ENCODE results near the gene NGEF. TPM values are rescaled to one million over a fixed set of nuclear protein-coding genes. Genes with fewer than 3 reads are reported as not detected.

NGEF gene
- total RNA-seq, 2 experiments from 2014 or later, result 0.63 TPM; not detected in 1

DNA sequence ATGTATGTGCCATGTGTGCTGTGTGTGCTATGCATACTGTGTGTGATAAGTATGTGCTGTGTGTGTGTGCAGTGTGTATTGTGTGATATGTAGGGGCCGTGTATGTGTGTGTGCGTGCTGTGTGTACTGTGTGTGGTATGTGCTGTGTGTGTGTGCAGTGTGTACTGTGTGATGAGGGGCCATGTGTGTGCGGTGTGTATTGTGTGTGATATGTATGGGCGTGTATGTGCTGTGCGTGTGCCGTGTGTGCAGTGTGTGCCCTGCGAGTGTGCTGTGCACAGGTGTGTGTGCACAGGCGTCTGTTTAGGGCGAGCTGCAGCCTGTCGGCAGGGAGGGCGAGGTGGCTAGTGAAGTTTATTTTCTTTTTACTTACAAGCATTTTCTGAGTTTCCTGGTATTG is 126.9 kb downstream of the NGEF start:
- ATAC-seq, result no peak
- TF ChIP-seq, protein P1, sequence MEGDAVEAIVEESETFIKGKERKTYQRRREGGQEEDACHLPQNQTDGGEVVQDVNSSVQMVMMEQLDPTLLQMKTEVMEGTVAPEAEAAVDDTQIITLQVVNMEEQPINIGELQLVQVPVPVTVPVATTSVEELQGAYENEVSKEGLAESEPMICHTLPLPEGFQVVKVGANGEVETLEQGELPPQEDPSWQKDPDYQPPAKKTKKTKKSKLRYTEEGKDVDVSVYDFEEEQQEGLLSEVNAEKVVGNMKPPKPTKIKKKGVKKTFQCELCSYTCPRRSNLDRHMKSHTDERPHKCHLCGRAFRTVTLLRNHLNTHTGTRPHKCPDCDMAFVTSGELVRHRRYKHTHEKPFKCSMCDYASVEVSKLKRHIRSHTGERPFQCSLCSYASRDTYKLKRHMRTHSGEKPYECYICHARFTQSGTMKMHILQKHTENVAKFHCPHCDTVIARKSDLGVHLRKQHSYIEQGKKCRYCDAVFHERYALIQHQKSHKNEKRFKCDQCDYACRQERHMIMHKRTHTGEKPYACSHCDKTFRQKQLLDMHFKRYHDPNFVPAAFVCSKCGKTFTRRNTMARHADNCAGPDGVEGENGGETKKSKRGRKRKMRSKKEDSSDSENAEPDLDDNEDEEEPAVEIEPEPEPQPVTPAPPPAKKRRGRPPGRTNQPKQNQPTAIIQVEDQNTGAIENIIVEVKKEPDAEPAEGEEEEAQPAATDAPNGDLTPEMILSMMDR (IDR thresholded peaks at IDR 0.05), result no peak

DNA sequence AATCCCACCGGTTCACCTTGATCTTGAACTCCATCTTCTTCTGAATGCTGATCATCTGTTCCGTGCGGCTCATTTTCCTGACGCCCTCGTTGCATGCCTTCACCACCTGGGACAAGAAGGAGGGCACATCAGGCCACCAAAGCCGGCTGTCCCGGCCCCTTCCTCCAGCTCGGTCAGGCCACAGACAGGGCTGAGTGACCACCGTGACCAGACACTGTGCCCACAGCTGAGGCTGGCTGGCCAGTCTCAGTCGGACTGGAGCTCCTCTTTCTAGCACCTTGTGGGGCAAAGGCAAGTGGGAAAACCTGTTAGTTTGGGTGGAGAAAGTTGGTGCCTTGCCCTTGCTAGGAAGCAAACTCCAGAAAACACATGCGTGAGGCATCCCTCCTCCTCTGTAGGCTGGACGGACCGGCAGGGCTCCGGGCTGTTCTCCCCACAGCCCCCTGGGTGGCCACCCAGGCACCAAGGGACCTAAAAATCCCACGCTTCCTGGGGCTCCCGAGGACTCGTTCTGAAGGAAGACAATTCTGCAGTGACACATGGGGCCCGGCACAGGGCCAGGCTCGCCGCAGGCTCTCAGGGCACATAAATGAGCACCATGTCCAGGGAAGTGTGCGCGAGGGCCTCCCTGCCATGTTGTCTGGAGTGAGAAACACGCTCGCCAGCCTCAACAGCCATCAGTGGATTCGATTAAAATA is 127.6 kb downstream of the NGEF start:
- CTCF ChIA-PET, result no interaction called here
- ATAC-seq (no peak), DNase-seq (no peak)
- no peak overlapping the region for H3K27ac Mint-ChIP-seq
- H3K4me3 Mint-ChIP-seq, result no peak overlapping the region
- TF ChIP-seq, protein P1 (IDR thresholded peaks at IDR 0.05), result no peak
- H3K27me3 Mint-ChIP-seq, result no peaks in the 10 kb centered on the region
- H3K9me3 Mint-ChIP-seq, result no peaks in the 10 kb centered on the region
- no peaks in the 10 kb centered on the region for H3K4me1 Mint-ChIP-seq (ENCODE audit: low read depth)
- H3K36me3 Mint-ChIP-seq (ENCODE audit: low read depth), result no peaks in the 10 kb centered on the region
- POLR2A ChIA-PET, result no interaction called here
- intact Hi-C loops (cut with micrococcal nuclease), result no loop called here

More for the DNA sequence above, 126.9 kb downstream of the NGEF start:
- H3K27me3 Mint-ChIP-seq, result peaks cover 5% of the 10 kb centered on the region
- no peaks in the 10 kb centered on the region for H3K9me3 Mint-ChIP-seq
- H3K36me3 Mint-ChIP-seq (ENCODE audit: low read depth), result no peaks in the 10 kb centered on the region
- no peak overlapping the region for H3K4me3 Mint-ChIP-seq
- ChIA-PET POLR2A (no interaction called here), CTCF (no interaction called here)
- H3K27ac Mint-ChIP-seq, result no peak overlapping the region
- no peak for DNase-seq
- intact Hi-C loops (cut with micrococcal nuclease), result no loop called here
- H3K4me1 Mint-ChIP-seq (ENCODE audit: low read depth), result no peaks in the 10 kb centered on the region

DNA sequence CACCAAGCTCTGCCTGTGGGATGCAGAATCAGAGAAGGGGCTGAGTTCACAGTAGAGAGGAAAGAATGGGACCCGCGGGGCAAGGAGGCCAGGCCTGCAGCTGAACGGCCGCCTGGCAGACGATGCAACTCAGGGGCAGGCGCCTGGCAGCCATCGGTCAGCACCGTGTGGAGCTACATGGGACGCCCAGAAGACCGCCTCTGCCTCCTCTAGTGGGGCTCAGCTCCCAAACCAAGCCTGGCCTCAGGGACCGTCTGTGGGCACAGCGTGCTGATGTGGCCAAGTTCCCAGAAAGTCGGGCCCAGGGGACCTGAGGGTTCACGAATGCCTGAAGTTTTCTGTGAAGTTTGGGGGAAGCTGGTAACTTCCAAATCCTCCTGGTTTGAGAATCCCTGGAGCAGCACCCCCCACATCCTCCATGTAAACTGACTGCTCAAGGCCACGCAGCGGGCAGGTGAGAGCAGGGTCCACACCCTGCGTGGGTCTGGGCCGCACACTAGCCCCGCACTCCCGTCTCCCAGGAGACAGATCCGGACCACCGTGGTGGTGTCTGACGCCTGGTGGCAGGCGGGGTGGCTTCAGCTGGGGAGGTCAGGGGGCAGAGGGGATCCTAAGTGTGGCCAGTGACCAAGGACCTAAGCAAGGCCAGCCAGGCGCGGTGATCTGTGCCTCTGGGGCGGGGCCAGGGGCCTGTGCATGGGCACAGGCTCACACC is 128.3 kb downstream of the NGEF start:
- Mint-ChIP-seq H3K4me1 (ENCODE audit: low read depth) (no peaks in the 10 kb centered on the region), H3K27ac (no peak overlapping the region), H3K4me3 (no peak overlapping the region), H3K36me3 (ENCODE audit: low read depth) (no peaks in the 10 kb centered on the region), H3K27me3 (no peaks in the 10 kb centered on the region), H3K9me3 (no peaks in the 10 kb centered on the region)
- ChIA-PET CTCF (no interaction called here), POLR2A (no interaction called here)
- no peak for ATAC-seq
- intact Hi-C loops (cut with micrococcal nuclease), result no loop called here
- DNase-seq, result no peak
- TF ChIP-seq, protein P1 (IDR thresholded peaks at IDR 0.05), result no peak

DNA sequence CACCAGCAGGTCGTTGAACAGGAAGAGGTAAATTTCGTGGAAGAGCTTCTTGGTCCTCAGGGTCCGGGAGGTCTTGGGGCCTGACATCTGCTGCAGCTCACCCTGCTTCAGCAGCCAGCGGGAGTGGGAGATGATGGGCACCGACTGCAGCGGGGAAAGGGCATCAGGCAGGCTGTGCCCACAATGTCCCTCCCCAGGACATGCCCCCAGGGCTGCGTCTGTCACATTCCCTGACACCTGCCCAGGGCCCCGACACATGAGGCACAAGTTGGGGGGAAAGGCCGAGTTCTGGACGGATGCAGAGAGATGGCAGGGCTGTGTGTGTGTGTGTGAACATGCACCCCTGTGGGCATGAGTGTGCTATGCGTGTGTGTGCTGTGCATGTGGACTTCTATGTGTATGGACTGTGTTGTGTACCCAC is 129.0 kb downstream of the NGEF start:
- no peak overlapping the region for H3K4me3 Mint-ChIP-seq
- H3K27me3 Mint-ChIP-seq, result no peaks in the 10 kb centered on the region
- TF ChIP-seq, protein P1 (IDR thresholded peaks at IDR 0.05), result no peak
- POLR2A ChIA-PET, result interaction anchor here (0.5 kb wide), 1 partner anchor 75 kb away, joined by 3 read pairs; no protein-coding TSS in a partner anchor
- no peaks in the 10 kb centered on the region for H3K9me3 Mint-ChIP-seq
- H3K27ac Mint-ChIP-seq, result no peak overlapping the region
- intact Hi-C loops (cut with micrococcal nuclease), result no loop called here
- CTCF ChIA-PET, result no interaction called here
- H3K4me1 Mint-ChIP-seq (ENCODE audit: low read depth), result no peaks in the 10 kb centered on the region
- ATAC-seq, result no peak
- DNase-seq, result no peak
- no peaks in the 10 kb centered on the region for H3K36me3 Mint-ChIP-seq (ENCODE audit: low read depth)

DNA sequence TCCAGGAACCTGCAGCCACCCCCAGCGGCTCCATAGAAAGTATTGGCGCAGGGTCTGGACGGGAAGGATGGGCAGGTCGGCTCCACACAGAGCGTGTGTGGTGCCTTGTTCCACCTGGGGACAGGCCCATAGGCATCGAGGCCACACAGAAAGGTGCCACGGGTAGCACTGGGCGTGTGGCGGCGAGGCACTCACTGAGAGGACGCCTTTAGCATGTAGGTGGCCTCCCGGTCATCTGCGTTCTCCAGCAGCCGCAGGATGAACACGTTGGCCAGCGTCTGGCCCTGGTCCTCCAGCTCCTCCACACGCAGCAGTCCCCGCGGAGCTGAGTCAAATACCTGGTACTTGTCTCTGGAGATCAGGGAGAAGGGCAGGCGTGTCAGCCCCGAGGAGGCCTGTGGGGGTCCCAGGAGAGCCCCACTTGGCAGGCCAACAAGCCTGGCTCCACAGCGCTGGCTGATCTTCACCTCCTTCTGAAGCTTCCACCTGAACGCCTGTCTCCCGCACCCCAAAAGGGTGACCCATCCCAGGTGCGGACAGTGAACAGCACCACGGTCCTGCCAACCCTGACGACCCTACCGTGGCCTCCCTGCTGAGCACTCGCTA is 129.8 kb downstream of the NGEF start:
- Mint-ChIP-seq H3K4me1 (ENCODE audit: low read depth) (no peaks in the 10 kb centered on the region), H3K27me3 (no peaks in the 10 kb centered on the region), H3K9me3 (no peaks in the 10 kb centered on the region), H3K27ac (no peak overlapping the region), H3K4me3 (no peak overlapping the region), H3K36me3 (ENCODE audit: low read depth) (no peaks in the 10 kb centered on the region)
- CTCF ChIA-PET, result no interaction called here
- intact Hi-C loops (cut with micrococcal nuclease), result no loop called here
- TF ChIP-seq, protein P1 (IDR thresholded peaks at IDR 0.05), result no peak
- DNase-seq, result no peak
- no peak for ATAC-seq
- POLR2A ChIA-PET, result no interaction called here
